ENCODE results near the gene TMEM151B. TPM values are rescaled to one million over a fixed set of nuclear protein-coding genes. Genes with fewer than 3 reads are reported as not detected.
A peak's percentile ranks its signal among the peaks of the same experiment; 100 is the strongest.

The TMEM151B gene
- total and polyA plus RNA-seq, 2 of the 13 experiments (the other 11 are each of a cell fraction or from before 2014, with no cell fraction given), result not detected

GRCh38 chr6:44237021-44237812, 33.0 kb upstream of the TMEM151B start (continued):
- TF ChIP-seq THAP9 (CRISPR knock-in tag; IDR thresholded peaks at IDR 0.05; ENCODE audit: borderline replicate concordance) (no peak), POGZ (CRISPR knock-in tag; IDR thresholded peaks at IDR 0.05) (peak; percentile 35; the same call in 1 of the 2 replicates), RNF2 (conservative IDR thresholded peaks at IDR 0.05; ENCODE audit: low read depth) (no peak; the same call in 1 of the 2 replicates), ZBTB7A (CRISPR knock-in tag; IDR thresholded peaks at IDR 0.05) (no peak), ZMYM2 (CRISPR knock-in tag; IDR thresholded peaks at IDR 0.05) (peak; percentile 59; the same call in 1 of the 2 replicates), HNRNPH1 (optimal IDR thresholded peaks at IDR 0.05; ENCODE audit: low read depth, low read length) (no peak), SP140L (CRISPR knock-in tag; IDR thresholded peaks at IDR 0.05; ENCODE audit: borderline replicate concordance) (no peak), ZNF746 (CRISPR knock-in tag; IDR thresholded peaks at IDR 0.05) (no peak), ZNF263 (CRISPR knock-in tag; IDR thresholded peaks at IDR 0.05) (peak; percentile 97), ZNF569 (CRISPR knock-in tag; IDR thresholded peaks at IDR 0.05; ENCODE audit: borderline replicate concordance) (no peak), KMT2B (CRISPR knock-in tag; IDR thresholded peaks at IDR 0.05) (peak; percentile 76; the same call in 1 of the 2 replicates), ZNF335 (CRISPR knock-in tag; IDR thresholded peaks at IDR 0.05) (peak; percentile 87; the same call in 1 of the 2 replicates), ZNF800 (CRISPR knock-in tag; IDR thresholded peaks at IDR 0.05) (no peak; the same call in 1 of the 2 replicates), HNF4G (IDR thresholded peaks at IDR 0.05; ENCODE audit: borderline replicate concordance, low read depth, low read length) (no peak), HNF4G (CRISPR knock-in tag; IDR thresholded peaks at IDR 0.05; ENCODE audit: borderline replicate concordance, low read depth) (peak; percentile 6; the same call in 1 of the 2 replicates), KDM5B (CRISPR knock-in tag; IDR thresholded peaks at IDR 0.05; ENCODE audit: borderline replicate concordance) (no peak), ZNF512B (CRISPR knock-in tag; IDR thresholded peaks at IDR 0.05; ENCODE audit: borderline replicate concordance) (0 out of 2 replicates have a peak, but pooled peaks have one; percentile 34), ZNF784 (CRISPR knock-in tag; IDR thresholded peaks at IDR 0.05; ENCODE audit: borderline replicate concordance) (no peak), RBAK (CRISPR knock-in tag; IDR thresholded peaks at IDR 0.05) (0 out of 2 replicates have a peak, but pooled peaks have one; percentile 17), RXRB (CRISPR knock-in tag; IDR thresholded peaks at IDR 0.05; ENCODE audit: borderline replicate concordance) (peak; percentile 18; the same call in 1 of the 2 replicates), ZNF33A (CRISPR knock-in tag; IDR thresholded peaks at IDR 0.05; ENCODE audit: borderline replicate concordance) (no peak)

All from HepG2 (cell line).